SKM-1 (cell line): ENCODE results near the gene ACOT8.
A peak's percentile ranks its signal among the peaks of the same experiment; 100 is the strongest.
"Not testable (repeated sequence)": the region's sequence is repeated elsewhere in the genome, so short reads cannot be mapped to it uniquely, and the experiment has no call there.

Experiments
- DNase-seq: peaks from one replicate; lab custom pipeline; 2025; ENCODE audit not compliant: unreplicated experiment; lab: John Stamatoyannopoulos, UW

The ACOT8 gene

GRCh38 chr20:45797955-45798354, 59.2 kb downstream of the ACOT8 start:
- not testable (repeated sequence) for DNase-seq

GRCh38 chr20:45797510-45797909, 59.7 kb downstream of the ACOT8 start:
- not testable (repeated sequence) for DNase-seq

GRCh38 chr20:45796337-45797065, 60.7 kb downstream of the ACOT8 start:
- DNase-seq: no peak

GRCh38 chr20:45792317-45793118, 64.7 kb downstream of the ACOT8 start:
- DNase-seq: peak; percentile 54
